22Rv1 (cell line): Measurements from ENCODE around the gene GATAD2B.

Source experiments
- ZFX ChIP-seq: fragments of 450-650 bp; IDR thresholded peaks from 2 replicates; pipeline ENCODE4 v1.6.1; 2017; ENCODE audit warnings: antibody characterized with exemption, borderline replicate concordance
- TF ChIP-seq, protein P1 (sequence below): fragments of 450-650 bp; IDR thresholded peaks from 2 replicates; pipeline ENCODE4 v1.5.1; 2017; ENCODE audit warnings: mild to moderate bottlenecking

DNA sequence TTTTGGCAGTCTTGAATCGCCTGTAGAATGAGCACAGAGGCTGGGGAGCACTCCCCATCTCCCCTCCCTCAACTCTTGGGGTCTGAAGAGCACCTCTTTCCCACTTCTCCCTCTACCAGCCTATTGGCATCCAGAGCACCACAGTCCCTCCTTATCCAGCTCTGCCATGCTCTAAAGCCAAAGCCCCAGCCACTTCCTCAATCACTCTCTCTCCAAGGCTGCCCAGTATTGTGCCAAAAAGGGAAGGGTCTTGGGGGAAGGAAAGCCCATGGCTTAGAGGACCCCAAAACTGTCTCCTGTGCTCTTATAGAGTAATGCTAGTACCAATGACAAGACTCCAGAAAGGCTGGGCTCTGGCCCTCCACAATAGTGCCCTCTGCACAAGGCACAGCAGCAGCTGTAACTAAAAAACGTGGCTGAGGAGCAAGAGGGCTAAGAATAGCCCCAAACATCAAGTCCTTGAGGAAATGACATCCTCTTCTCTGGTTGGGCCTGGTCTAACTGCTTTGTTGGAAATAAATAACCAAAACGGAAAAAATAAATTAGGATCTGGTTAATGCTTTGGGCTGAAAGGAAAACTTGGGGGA lies 119.2 kb downstream of the GATAD2B start:
- TF ChIP-seq, protein P1, sequence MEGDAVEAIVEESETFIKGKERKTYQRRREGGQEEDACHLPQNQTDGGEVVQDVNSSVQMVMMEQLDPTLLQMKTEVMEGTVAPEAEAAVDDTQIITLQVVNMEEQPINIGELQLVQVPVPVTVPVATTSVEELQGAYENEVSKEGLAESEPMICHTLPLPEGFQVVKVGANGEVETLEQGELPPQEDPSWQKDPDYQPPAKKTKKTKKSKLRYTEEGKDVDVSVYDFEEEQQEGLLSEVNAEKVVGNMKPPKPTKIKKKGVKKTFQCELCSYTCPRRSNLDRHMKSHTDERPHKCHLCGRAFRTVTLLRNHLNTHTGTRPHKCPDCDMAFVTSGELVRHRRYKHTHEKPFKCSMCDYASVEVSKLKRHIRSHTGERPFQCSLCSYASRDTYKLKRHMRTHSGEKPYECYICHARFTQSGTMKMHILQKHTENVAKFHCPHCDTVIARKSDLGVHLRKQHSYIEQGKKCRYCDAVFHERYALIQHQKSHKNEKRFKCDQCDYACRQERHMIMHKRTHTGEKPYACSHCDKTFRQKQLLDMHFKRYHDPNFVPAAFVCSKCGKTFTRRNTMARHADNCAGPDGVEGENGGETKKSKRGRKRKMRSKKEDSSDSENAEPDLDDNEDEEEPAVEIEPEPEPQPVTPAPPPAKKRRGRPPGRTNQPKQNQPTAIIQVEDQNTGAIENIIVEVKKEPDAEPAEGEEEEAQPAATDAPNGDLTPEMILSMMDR, result no peak
- TF ChIP-seq ZFX, result no peak
